Astrocyte of the spinal cord (primary cell): ENCODE results near the gene HIC1.

Experiments used
- DNase-seq: peaks from one replicate; pipeline ENCODE4 v3.0.0; 2011; ENCODE audit warnings: low read depth, low spot score
- H3K4me3 ChIP-seq: 2 replicates; pipeline ENCODE4 v1.5.1; 2011; ENCODE audit warnings: low read depth, mild to moderate bottlenecking, low read length, moderate library complexity
- CTCF ChIP-seq: IDR thresholded peaks from 2 replicates; pipeline ENCODE4 v1.5.1; 2012; ENCODE audit warnings: low read depth, mild to moderate bottlenecking, low read length, inconsistent platforms
- in situ Hi-C: cut with HindIII; loops from 2 replicates; pipeline ENCODE4 v1.10.0; 2017; ENCODE audit warnings: low sequenced_read_pairs

Gene HIC1

DNA sequence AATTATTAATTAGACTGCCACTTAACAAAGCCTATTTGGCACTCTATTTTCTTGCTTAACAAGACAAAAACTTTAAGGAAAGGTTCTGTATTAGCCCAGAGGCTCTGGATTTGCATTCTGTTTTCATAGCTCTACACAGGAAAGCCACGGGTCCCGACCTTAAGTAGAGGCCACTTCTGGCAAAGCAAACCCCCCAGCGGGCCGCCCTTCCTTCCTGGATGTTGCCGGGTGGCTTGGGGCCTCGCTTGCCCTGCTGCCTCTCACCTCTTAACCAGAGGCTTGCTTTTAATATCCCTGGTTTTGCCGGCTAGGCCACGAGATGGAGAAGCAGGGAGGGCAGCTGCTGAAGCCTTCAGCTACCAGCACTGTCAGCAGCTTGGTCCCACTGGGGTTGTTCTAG lies 34.2 kb upstream of the HIC1 start:
- no peak for DNase-seq
- TF ChIP-seq CTCF: no peak
- in situ Hi-C loops: no loop called here
- no peak overlapping the region for H3K4me3 ChIP-seq

GRCh38 chr17:2022647-2023240 lies 32.2 kb upstream of the HIC1 start:
- no peak overlapping the region for H3K4me3 ChIP-seq
- no peak for DNase-seq
- in situ Hi-C loops: no loop called here
- TF ChIP-seq CTCF: no peak

DNA sequence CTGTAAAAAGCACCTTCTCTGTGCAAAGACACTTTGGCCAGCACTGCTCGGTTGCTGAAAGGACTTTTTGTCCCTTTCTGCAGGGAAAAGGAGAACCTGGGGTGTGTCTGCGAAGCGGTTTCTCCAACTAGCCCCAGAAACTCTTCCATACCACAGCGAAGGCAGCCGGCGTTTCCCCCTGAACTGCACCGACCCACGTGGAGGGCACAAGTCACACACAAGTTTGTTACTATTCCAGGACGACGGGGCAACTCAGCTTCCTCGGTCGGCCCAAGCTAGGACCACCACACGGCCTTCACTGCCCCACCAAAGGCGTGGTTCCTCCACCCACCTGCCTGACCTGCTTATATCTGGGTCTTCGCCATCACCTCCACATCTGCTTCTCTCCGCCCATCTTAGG lies 31.6 kb upstream of the HIC1 start:
- H3K4me3 ChIP-seq: no peak overlapping the region
- in situ Hi-C loops: no loop called here
- DNase-seq: no peak
- no peak for TF ChIP-seq CTCF

GRCh38 chr17:2023692-2024571 lies 31.0 kb upstream of the HIC1 start:
- in situ Hi-C loops: no loop called here
- no peak overlapping the region for H3K4me3 ChIP-seq
- no peak for TF ChIP-seq CTCF
- peak; percentile 25 for DNase-seq

- DNase-seq: no peak
- in situ Hi-C loops: loop anchor here (25.0 kb wide), 1 partner anchor 112 kb away; no protein-coding TSS in a partner anchor
- no peak for TF ChIP-seq CTCF
- H3K4me3 ChIP-seq: no peak overlapping the region
Observed at GRCh38 chr17:2024572-2025219, 30.2 kb upstream of the HIC1 start.

DNA sequence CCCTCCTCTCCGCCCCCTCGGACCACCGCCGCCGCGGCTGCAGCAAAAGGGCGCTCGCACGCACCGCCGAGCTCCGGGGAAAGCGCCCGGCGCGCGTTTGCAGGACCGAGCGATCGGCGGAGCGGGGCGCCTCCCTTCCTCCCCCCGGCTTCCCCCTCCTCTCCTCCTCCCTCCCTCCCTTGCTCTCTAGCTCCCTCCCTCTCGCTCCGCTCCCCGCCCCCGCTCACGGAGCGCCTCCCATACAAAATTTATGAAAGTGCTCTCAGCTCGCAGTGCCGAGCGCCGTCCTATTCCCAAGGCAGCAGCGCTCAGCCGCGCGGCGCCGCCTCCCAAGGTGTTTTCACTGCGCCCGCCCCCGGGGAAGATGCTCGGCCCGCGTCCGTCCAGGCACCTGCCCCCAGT lies 29.7 kb upstream of the HIC1 start, which contains the start of gene RTN4RL1:
Gene RTN4RL1 (minus strand): TSS at position 115 of the 402 bp plus-strand sequence. CDS start 469 bp downstream, outside the sequence.
- H3K4me3 ChIP-seq: peak within 1 kb of the TSS; percentile 13
- in situ Hi-C loops: loop anchor here (25.0 kb wide), 1 partner anchor 113 kb away; no protein-coding TSS in a partner anchor
- no peak for TF ChIP-seq CTCF
- peak; percentile 32 for DNase-seq
